HEK293T (cell line): Measurements from ENCODE around the gene FPR3.

ENCODE experiments used
- CTCF ChIA-PET: fragments of 350-600 bp; formaldehyde crosslinking; extraction: SDS; loops from one replicate; lab custom pipeline; 2021; ENCODE audit warnings: antibody characterized with exemption, inconsistent platforms; lab: Yijun Ruan, JAX
- POLR2A ChIA-PET: fragments of 350-600 bp; formaldehyde crosslinking; extraction: SDS; loops from one replicate; lab custom pipeline; 2020; ENCODE audit warnings: antibody characterized with exemption, inconsistent platforms; lab: Yijun Ruan, JAX
- DNase-seq: peaks from one replicate; pipeline ENCODE4 v3.0.0; 2012; ENCODE audit warnings: mixed read lengths; ENCODE audit errors: extremely low spot score
- ARNT ChIP-seq: fragments of 450-650 bp; IDR thresholded peaks from 2 replicates; pipeline ENCODE4 v1.6.1; 2017; ENCODE audit warnings: mild to moderate bottlenecking
- BHLHE40 ChIP-seq: fragments of 450-650 bp; IDR thresholded peaks from 2 replicates; pipeline ENCODE4 v1.6.1; 2016; ENCODE audit warnings: mild to moderate bottlenecking, moderate library complexity, borderline replicate concordance
- CTBP1 ChIP-seq: fragments of 450-650 bp; IDR thresholded peaks from 2 replicates; pipeline ENCODE4 v1.6.1; 2016; ENCODE audit warnings: borderline replicate concordance
- ELF4 ChIP-seq: fragments of 450-650 bp; IDR thresholded peaks from 2 replicates; pipeline ENCODE4 v1.6.1; 2017; ENCODE audit warnings: antibody characterized with exemption
- FOXA1 ChIP-seq: fragments of 450-650 bp; IDR thresholded peaks from 2 replicates; pipeline ENCODE4 v1.6.1; 2016; ENCODE audit warnings: mild to moderate bottlenecking
- FOXK2 ChIP-seq: fragments of 450-650 bp; IDR thresholded peaks from 2 replicates; pipeline ENCODE4 v1.6.1; 2016; ENCODE audit warnings: mild to moderate bottlenecking
- FOXM1 ChIP-seq: fragments of 450-650 bp; IDR thresholded peaks from 2 replicates; pipeline ENCODE4 v1.6.1; 2017; ENCODE audit warnings: mild to moderate bottlenecking, borderline replicate concordance
- HDGF ChIP-seq: fragments of 450-650 bp; IDR thresholded peaks from 2 replicates; pipeline ENCODE4 v1.6.1; 2017; ENCODE audit warnings: antibody characterized with exemption, borderline replicate concordance
- L3MBTL2 ChIP-seq: fragments of 450-650 bp; conservative IDR thresholded peaks from 2 replicates; pipeline ENCODE4 v1.6.1; 2016; ENCODE audit warnings: mild to moderate bottlenecking
- LEF1 ChIP-seq: fragments of 450-650 bp; IDR thresholded peaks from 2 replicates; pipeline ENCODE4 v1.6.1; 2017; ENCODE audit warnings: mild to moderate bottlenecking, borderline replicate concordance
- NFRKB ChIP-seq: fragments of 450-650 bp; IDR thresholded peaks from 2 replicates; pipeline ENCODE4 v1.6.1; 2016; ENCODE audit warnings: mild to moderate bottlenecking, moderate library complexity
- PKNOX1 ChIP-seq: fragments of 450-650 bp; IDR thresholded peaks from 2 replicates; pipeline ENCODE4 v1.6.1; 2016
- SP1 ChIP-seq: fragments of 450-650 bp; IDR thresholded peaks from 2 replicates; pipeline ENCODE4 v1.6.1; 2017
- SUZ12 ChIP-seq: fragments of 450-650 bp; IDR thresholded peaks from 2 replicates; pipeline ENCODE4 v1.6.1; 2016; ENCODE audit warnings: mild to moderate bottlenecking
- TARDBP ChIP-seq: fragments of 450-650 bp; IDR thresholded peaks from 2 replicates; pipeline ENCODE4 v1.6.1; 2016
- ZNF384 ChIP-seq: fragments of 450-650 bp; IDR thresholded peaks from 2 replicates; pipeline ENCODE4 v1.6.1; 2016

The FPR3 gene

DNA sequence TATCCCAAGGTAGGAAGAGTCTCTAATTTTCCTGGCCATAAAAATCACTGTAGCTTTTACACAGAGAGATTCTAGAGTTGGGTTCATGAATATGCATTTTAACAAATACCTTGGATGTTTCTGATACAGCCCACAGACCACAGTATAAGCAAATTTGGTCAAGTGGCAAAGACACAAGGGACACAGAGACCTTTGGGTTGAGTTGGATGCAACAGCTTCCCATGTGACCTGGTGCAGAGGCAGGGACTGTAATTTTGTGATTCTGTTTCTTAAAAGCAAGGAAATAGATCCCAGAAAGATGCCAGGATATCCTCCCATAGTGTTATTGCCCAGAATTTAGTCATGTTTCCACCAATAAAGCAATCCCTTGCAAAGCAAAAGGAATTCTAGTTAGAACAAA lies 27.0 kb downstream of the FPR3 start:
- no peak for DNase-seq
- ChIA-PET POLR2A (no interaction called here), CTCF (no interaction called here)
- TF ChIP-seq FOXA1 (no peak), BHLHE40 (no peak), TARDBP (no peak), PKNOX1 (no peak), SP1 (no peak), NFRKB (no peak), HDGF (no peak), FOXM1 (no peak), ARNT (no peak), CTBP1 (no peak), ZNF384 (no peak), ELF4 (no peak), FOXK2 (no peak), LEF1 (no peak), L3MBTL2 (no peak), SUZ12 (no peak)

GRCh38 chr19:51822325-51822724 lies 27.4 kb downstream of the FPR3 start:
- CTCF ChIA-PET, result no interaction called here
- TF ChIP-seq LEF1 (no peak), ARNT (no peak)
- no peak for DNase-seq
- POLR2A ChIA-PET, result no interaction called here

DNA sequence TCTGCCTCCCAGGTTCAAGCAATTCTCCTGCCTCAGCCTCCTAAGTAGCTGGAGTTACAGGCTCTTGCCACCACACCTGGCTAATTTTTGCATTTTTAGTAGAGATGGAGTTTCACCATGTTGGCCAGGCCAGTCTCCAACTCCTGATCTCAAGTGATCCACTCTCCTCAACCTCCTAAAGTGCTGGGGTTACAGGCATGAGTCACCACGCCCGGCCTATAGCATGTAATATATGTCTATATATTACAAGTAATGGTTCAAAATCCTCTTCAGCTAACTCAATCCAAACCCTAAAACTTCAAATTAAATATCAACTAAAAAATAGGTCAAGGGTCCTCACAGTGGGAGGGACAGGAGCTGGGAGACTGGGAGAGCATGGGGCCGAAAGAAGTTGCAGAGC lies 28.0 kb downstream of the FPR3 start:
- no peak for TF ChIP-seq FOXA1
- TF ChIP-seq SUZ12, result no peak
- TF ChIP-seq HDGF, result no peak
- TF ChIP-seq PKNOX1, result no peak
- no peak for TF ChIP-seq BHLHE40
- TF ChIP-seq FOXK2, result no peak
- no peak for TF ChIP-seq LEF1
- TF ChIP-seq NFRKB, result no peak
- no peak for TF ChIP-seq ELF4
- no peak for TF ChIP-seq ZNF384
- no peak for TF ChIP-seq L3MBTL2
- no peak for TF ChIP-seq SP1
- no peak for TF ChIP-seq ARNT
- CTCF ChIA-PET, result no interaction called here
- no peak for DNase-seq
- POLR2A ChIA-PET, result no interaction called here

- no peak for TF ChIP-seq SUZ12
- TF ChIP-seq BHLHE40, result no peak
- TF ChIP-seq TARDBP, result no peak
- TF ChIP-seq SP1, result no peak
- no peak for TF ChIP-seq FOXK2
- no peak for TF ChIP-seq ZNF384
- TF ChIP-seq PKNOX1, result no peak
- no peak for TF ChIP-seq LEF1
- TF ChIP-seq ARNT, result no peak
- no peak for TF ChIP-seq FOXA1
- TF ChIP-seq HDGF, result no peak
- no peak for TF ChIP-seq ELF4
- no peak for TF ChIP-seq L3MBTL2
- TF ChIP-seq NFRKB, result no peak
- no peak for DNase-seq
- ChIA-PET POLR2A (no interaction called here), CTCF (no interaction called here)
Observed at GRCh38 chr19:51824281-51825005, 29.5 kb downstream of the FPR3 start.

GRCh38 chr19:51830274-51830673 lies 35.3 kb downstream of the FPR3 start:
- no peak for TF ChIP-seq ZNF384
- TF ChIP-seq SUZ12, result no peak
- TF ChIP-seq SP1, result no peak
- no peak for TF ChIP-seq BHLHE40
- no peak for TF ChIP-seq CTBP1
- TF ChIP-seq HDGF, result no peak
- no peak for TF ChIP-seq PKNOX1
- no peak for TF ChIP-seq ARNT
- TF ChIP-seq FOXA1, result no peak
- TF ChIP-seq NFRKB, result no peak
- TF ChIP-seq LEF1, result no peak
- TF ChIP-seq TARDBP, result no peak
- no peak for TF ChIP-seq FOXM1
- TF ChIP-seq ELF4, result no peak
- TF ChIP-seq L3MBTL2, result no peak
- no peak for DNase-seq
- ChIA-PET CTCF (no interaction called here), POLR2A (no interaction called here)

- ChIA-PET CTCF (no interaction called here), POLR2A (no interaction called here)
- TF ChIP-seq SP1 (no peak), ZNF384 (no peak), FOXA1 (no peak), FOXM1 (no peak), SUZ12 (no peak), FOXK2 (no peak), HDGF (no peak), TARDBP (no peak), CTBP1 (no peak), NFRKB (no peak), BHLHE40 (no peak), ARNT (no peak)
- DNase-seq, result no peak
Observed at GRCh38 chr19:51837145-51837544, 42.2 kb downstream of the FPR3 start.
